Mucosa of descending colon (tissue), 3 donors: ENCODE results near the gene SBF2. TPM values are rescaled to one million over a fixed set of nuclear protein-coding genes. Genes with fewer than 3 reads are reported as not detected.

Source experiments
- ATAC-seq: fragments of 200-7000 bp; cut with Tn5 transposase; one replicate; pipeline ENCODE4 v1.9.1; 2020; ENCODE audit warnings: mild to moderate bottlenecking, moderate library complexity
- DNase-seq, 3 donors: peaks; one replicate each; pipeline ENCODE4 v3.0.0-alpha.2; 2020
- H3K36me3 ChIP-seq: fragments of 200-600 bp; one replicate; pipeline ENCODE4 v1.8.0; 2021; ENCODE audit warnings: low read depth, mild to moderate bottlenecking
- H3K4me1 ChIP-seq: fragments of 200-600 bp; one replicate; pipeline ENCODE4 v1.8.0; 2021; ENCODE audit warnings: low read depth, mild to moderate bottlenecking
- H3K4me3 ChIP-seq: fragments of 200-600 bp; one replicate; pipeline ENCODE4 v1.8.0; 2021; ENCODE audit warnings: mild to moderate bottlenecking
- H3K9me3 ChIP-seq: fragments of 200-600 bp; one replicate; pipeline ENCODE4 v1.8.0; 2021; ENCODE audit warnings: mild to moderate bottlenecking
- intact Hi-C, 2 donors: fragments of 100-400 bp; cut with DNase I in 1 of 2; cut with micrococcal nuclease in 1 of 2; formaldehyde crosslinking; loops; one replicate each; pipeline versions ENCODE4 v1.11.0 to v1.11.1; 2022; cut with DNase I, micrococcal nuclease
- total RNA-seq, 3 donors: library from RNA; stranded (reverse); fragmentation: NEBNext Ultra II Directional in 2 of 3; extraction: Animal tissue kit (Norgen Biotek cat#: 25700) in 2 of 3; gene quantifications; one replicate each; pipeline versions ENCODE4 v1.2.1 to v1.2.4, GENCODE V29; 2021 to 2023
- TF ChIP-seq, protein P1 (sequence below): fragments of 200-600 bp; IDR thresholded peaks from one replicate; pipeline ENCODE4 v1.8.0; 2022; ENCODE audit warnings: antibody characterized with exemption, mild to moderate bottlenecking
- donor health status: DM: no; HTN: no; CAD: no; lungs with moderate emphysema.
- donor health status: DM: no; HTN: no; CAD: no.
- donor health status: DM: no; HTN: yes; CAD: no.

The SBF2 gene
- total RNA-seq, 3 donors from 2014 or later = 35.2 to 60.3 (median 48.2) TPM

DNA sequence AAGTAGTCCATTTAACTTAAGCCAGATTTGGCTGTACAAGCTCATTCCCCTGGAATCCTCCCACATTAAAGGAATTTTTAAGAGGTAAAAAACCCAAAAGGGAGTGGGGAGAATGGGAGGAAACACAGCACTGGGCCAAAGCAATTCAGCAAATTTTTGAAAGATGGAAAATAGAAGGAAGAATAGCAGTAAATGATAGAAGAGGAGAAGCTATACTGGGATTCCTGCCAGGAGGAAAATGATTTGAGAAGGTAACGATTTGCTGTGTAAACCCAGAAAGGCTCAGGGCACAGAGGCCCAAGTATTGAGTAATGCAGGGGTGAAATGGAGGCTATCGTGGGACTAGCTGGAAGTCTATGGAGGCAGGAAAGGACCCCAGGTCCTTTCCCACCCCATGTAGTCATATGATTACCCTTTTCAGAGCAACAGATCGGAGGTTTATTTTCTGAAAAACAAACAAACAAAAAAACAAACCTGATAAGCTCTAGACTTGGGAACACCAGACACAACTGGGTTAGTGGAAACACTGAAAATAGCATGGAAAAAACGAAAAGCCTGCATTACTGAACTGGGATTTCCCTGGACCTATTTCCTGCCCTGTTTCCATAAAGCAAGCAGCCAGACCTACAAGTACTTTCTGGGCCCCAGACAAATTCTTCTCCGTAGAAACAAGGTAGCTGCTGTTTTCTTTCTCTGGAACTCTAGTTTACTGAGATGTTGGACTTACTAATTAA is 490.2 kb downstream of the SBF2 start:
- TF ChIP-seq, protein P1, sequence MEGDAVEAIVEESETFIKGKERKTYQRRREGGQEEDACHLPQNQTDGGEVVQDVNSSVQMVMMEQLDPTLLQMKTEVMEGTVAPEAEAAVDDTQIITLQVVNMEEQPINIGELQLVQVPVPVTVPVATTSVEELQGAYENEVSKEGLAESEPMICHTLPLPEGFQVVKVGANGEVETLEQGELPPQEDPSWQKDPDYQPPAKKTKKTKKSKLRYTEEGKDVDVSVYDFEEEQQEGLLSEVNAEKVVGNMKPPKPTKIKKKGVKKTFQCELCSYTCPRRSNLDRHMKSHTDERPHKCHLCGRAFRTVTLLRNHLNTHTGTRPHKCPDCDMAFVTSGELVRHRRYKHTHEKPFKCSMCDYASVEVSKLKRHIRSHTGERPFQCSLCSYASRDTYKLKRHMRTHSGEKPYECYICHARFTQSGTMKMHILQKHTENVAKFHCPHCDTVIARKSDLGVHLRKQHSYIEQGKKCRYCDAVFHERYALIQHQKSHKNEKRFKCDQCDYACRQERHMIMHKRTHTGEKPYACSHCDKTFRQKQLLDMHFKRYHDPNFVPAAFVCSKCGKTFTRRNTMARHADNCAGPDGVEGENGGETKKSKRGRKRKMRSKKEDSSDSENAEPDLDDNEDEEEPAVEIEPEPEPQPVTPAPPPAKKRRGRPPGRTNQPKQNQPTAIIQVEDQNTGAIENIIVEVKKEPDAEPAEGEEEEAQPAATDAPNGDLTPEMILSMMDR = no peak
- Histone ChIP-seq H3K4me3 (no peak overlapping the region), H3K36me3 (no peaks in the 10 kb centered on the region), H3K9me3 (no peaks in the 10 kb centered on the region), H3K4me1 (no peaks in the 10 kb centered on the region)
- intact Hi-C loops = no loop called here
- DNase-seq (no peak), ATAC-seq (no peak)

DNA sequence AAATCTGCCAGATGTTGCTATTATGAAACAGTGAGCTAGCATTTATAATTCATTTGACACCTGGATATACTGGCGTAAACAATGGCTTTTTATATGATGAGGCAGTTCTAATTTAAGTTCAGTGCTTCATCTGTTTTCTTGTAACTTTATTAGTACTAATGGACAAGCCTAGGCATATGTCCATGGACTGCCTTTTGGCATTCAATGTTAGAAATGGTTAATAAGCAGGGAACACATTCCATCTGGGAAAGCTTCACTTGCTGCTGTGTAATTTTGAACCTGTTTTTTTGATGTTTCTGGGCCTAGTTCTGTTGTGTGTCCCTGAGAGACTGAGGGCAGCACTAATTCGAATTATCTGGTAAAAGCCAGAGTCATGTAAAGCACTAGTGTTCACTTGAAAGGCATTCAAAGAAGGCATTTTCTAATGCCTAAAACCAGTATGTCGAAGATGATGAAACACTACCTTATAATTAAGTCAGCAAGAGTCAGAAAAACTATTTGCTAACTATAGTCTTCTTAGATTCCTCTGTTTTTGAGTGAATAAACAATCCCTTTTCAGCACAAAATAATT is 491.6 kb downstream of the SBF2 start:
- intact Hi-C loops = no loop called here
- no peak for DNase-seq
- Histone ChIP-seq H3K9me3 (no peaks in the 10 kb centered on the region), H3K36me3 (no peaks in the 10 kb centered on the region), H3K4me1 (no peaks in the 10 kb centered on the region), H3K4me3 (no peak overlapping the region)
- no peak for ATAC-seq
- TF ChIP-seq, protein P1 = no peak

DNA sequence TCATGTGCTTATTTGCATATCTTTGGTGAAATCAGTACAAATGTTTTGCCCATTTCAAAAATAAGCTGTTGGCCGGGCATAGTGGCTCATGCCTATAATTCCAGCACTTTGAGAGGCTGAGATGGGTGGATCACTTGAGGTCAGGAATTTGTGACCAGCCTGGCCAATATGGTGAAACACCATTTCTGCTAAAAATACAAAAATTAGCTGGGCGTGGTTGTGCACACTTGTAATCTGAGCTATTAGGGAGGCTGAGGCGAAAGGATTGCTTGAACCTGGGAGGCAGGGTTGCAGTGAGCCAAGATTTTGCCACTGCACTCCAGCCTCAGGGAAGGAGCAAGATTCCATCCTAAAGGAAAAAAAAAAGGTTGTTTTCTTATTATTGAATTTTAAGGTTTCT is 494.1 kb downstream of the SBF2 start:
- DNase-seq (no peak), ATAC-seq (no peak)
- Histone ChIP-seq H3K9me3 (no peaks in the 10 kb centered on the region), H3K4me1 (no peaks in the 10 kb centered on the region), H3K36me3 (no peaks in the 10 kb centered on the region), H3K4me3 (no peak overlapping the region)
- TF ChIP-seq, protein P1 = no peak
- intact Hi-C loops = no loop called here

DNA sequence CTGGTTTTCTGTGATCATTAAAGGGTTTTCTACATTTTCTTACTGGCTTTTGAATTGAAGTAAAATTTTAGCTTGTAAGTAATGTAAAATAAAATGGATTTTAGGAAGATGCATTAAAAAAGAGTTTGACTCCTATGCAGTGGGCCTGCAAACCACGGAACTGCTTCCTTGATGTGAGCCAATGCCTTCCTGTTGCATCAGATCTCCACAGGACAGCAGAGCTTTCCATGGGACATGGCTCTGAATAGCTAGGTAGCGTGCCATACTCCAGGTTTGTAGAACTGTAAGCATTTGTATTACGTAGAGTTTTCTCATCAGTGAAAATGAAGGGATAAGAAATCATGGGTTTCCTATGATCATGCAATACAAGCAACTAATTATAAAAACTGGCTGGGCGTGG is 496.7 kb downstream of the SBF2 start:
- Histone ChIP-seq H3K4me1 (no peaks in the 10 kb centered on the region), H3K36me3 (no peaks in the 10 kb centered on the region), H3K4me3 (no peak overlapping the region), H3K9me3 (no peaks in the 10 kb centered on the region)
- ATAC-seq (no peak), DNase-seq (no peak)
- TF ChIP-seq, protein P1 = no peak
- intact Hi-C loops = no loop called here

DNA sequence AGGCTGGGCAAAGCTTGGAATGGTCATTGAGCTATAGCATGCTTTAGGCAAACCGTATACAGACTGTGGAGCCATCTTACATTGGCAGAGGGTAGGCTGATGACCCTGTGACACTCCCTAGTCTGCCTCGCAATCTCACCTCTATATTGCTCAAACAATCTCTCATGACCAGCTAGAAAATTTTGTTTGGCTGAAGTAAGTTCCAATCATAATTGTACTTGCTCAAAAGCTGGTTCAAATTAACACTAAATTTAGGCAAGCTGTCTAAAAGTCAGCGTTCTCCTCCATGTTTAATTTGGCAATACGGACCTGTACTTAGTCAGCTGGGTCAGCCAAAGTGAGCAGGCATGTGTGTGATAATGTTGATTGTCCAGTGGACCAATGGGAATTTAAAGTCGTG is 497.2 kb downstream of the SBF2 start:
- Histone ChIP-seq H3K9me3 (no peaks in the 10 kb centered on the region), H3K4me1 (no peaks in the 10 kb centered on the region), H3K4me3 (no peak overlapping the region), H3K36me3 (no peaks in the 10 kb centered on the region)
- DNase-seq (no peak), ATAC-seq (no peak)
- TF ChIP-seq, protein P1 = no peak
- intact Hi-C loops = no loop called here
